Neuronal stem cell (in vitro differentiated cells): ENCODE results near the gene P3H3.

Experiments
- DNase-seq: peaks from one replicate; pipeline ENCODE4 v3.0.0-alpha.2; 2013; ENCODE audit warnings: low spot score
- H2AFZ ChIP-seq: one replicate; pipeline ENCODE4 v1.6.1; 2013; ENCODE audit warnings: mild to moderate bottlenecking, low read length, inconsistent platforms
- H2AK5ac ChIP-seq: 2 replicates; pipeline ENCODE4 v1.6.1; 2013; ENCODE audit warnings: low read depth, mild to moderate bottlenecking, inconsistent platforms, low read length, moderate library complexity, mixed read lengths
- H2BK120ac ChIP-seq: 2 replicates; pipeline ENCODE4 v1.6.1; 2013; ENCODE audit warnings: low read depth, mild to moderate bottlenecking, inconsistent platforms, low read length, moderate library complexity, mixed read lengths
- H2BK12ac ChIP-seq: one replicate; pipeline ENCODE4 v1.6.1; 2013; ENCODE audit warnings: low read length, inconsistent platforms
- H2BK15ac ChIP-seq: 2 replicates; pipeline ENCODE4 v1.6.1; 2013; ENCODE audit warnings: mild to moderate bottlenecking, low read length, inconsistent platforms, mixed read lengths
- H2BK5ac ChIP-seq: one replicate; pipeline ENCODE4 v1.6.1; 2013; ENCODE audit warnings: inconsistent platforms, mild to moderate bottlenecking, low read length, moderate library complexity
- H3K14ac ChIP-seq: one replicate; pipeline ENCODE4 v1.6.1; 2013; ENCODE audit warnings: low read length, inconsistent platforms
- H3K18ac ChIP-seq: 2 replicates; pipeline ENCODE4 v1.6.1; 2013; ENCODE audit warnings: low read length, inconsistent platforms
- H3K23ac ChIP-seq: 2 replicates; pipeline ENCODE4 v1.6.1; 2013; ENCODE audit warnings: low read depth, mild to moderate bottlenecking, mixed read lengths, low read length, inconsistent platforms; ENCODE audit not compliant: poor library complexity
- H3K27ac ChIP-seq: replicated peaks from 3 replicates; pipeline ENCODE4 v1.5.1; 2013; ENCODE audit warnings: low read length, inconsistent platforms
- H3K27me3 ChIP-seq, 3 experiments: 2 replicates each; pipeline ENCODE4 v1.6.1; 2013; ENCODE audit warnings: low read length in 3 of 3, mild to moderate bottlenecking in 2 of 3, inconsistent platforms in 1 of 3, low read depth in 1 of 3, mixed read lengths in 1 of 3, moderate library complexity in 1 of 3; ENCODE audit not compliant: control insufficient read depth in 3 of 3, insufficient read depth in 3 of 3
- H3K36me3 ChIP-seq, 2 donors: replicated peaks in 1 of 2; 2 replicates each; pipeline ENCODE4 v1.6.1; 2013; ENCODE audit warnings: low read length in 2 of 2; ENCODE audit not compliant: control insufficient read depth in 2 of 2, insufficient read depth in 2 of 2
- H3K4ac ChIP-seq: 2 replicates; pipeline ENCODE4 v1.6.1; 2013; ENCODE audit warnings: inconsistent platforms, mild to moderate bottlenecking, low read length, moderate library complexity
- H3K4me1 ChIP-seq, 2 donors: 1 replicate in 1 of 2; 2 replicates in 1 of 2; pipeline ENCODE4 v1.6.1; 2013; ENCODE audit warnings: low read length in 2 of 2, low read depth in 1 of 2; ENCODE audit not compliant: control insufficient read depth in 2 of 2, insufficient read depth in 1 of 2
- H3K4me2 ChIP-seq: one replicate; pipeline ENCODE4 v1.6.1; 2013; ENCODE audit warnings: mild to moderate bottlenecking, low read length, inconsistent platforms; ENCODE audit not compliant: insufficient read depth, poor library complexity, severe bottlenecking
- H3K4me3 ChIP-seq, 2 donors: 2 replicates each; pipeline ENCODE4 v1.5.1; 2013; ENCODE audit warnings: low read length in 2 of 2, mild to moderate bottlenecking in 2 of 2, inconsistent platforms in 1 of 2, moderate library complexity in 1 of 2
- H3K79me1 ChIP-seq: one replicate; pipeline ENCODE4 v1.6.1; 2013; ENCODE audit warnings: low read depth, mild to moderate bottlenecking, inconsistent platforms, low read length, moderate library complexity
- H3K9ac ChIP-seq: one replicate; pipeline ENCODE4 v1.6.1; 2013; ENCODE audit warnings: mild to moderate bottlenecking, low read depth, low read length, inconsistent platforms; ENCODE audit not compliant: poor library complexity
- H3K9me3 ChIP-seq, 2 donors: replicated peaks in 1 of 2; 2 replicates each; pipeline versions ENCODE3 to v1.6.1; 2013; ENCODE audit warnings: low read length in 2 of 2, mild to moderate bottlenecking in 2 of 2, inconsistent platforms in 1 of 2, low read depth in 1 of 2, mixed read lengths in 1 of 2, moderate library complexity in 1 of 2; ENCODE audit not compliant: control insufficient read depth in 2 of 2, insufficient read depth in 1 of 2
- H4K8ac ChIP-seq: one replicate; pipeline ENCODE4 v1.6.1; 2013; ENCODE audit warnings: low read depth, mild to moderate bottlenecking, inconsistent platforms, low read length, moderate library complexity
- H4K91ac ChIP-seq: one replicate; pipeline ENCODE4 v1.6.1; 2013; ENCODE audit warnings: low read length, low read depth, mild to moderate bottlenecking, inconsistent platforms; ENCODE audit not compliant: poor library complexity
- WGBS, 2 donors: extraction: QIAGEN DNeasy Blood & Tissue Kit; methylation state at CpG; one replicate each; pipeline ENCODE4 v1.1.7; 2013; ENCODE audit warnings: missing lambda C conversion rate in 2 of 2, mixed read lengths in 1 of 2; ENCODE audit not compliant: insufficient read length in 2 of 2, insufficient replicate concordance in 1 of 2; ENCODE audit errors: extremely low coverage in 2 of 2; 5-methylcytosine and 5-hydroxymethylcytosine counted together

P3H3 gene

GRCh38 chr12:6849427-6849826 is 21.2 kb downstream of the P3H3 start:
- no peak overlapping the region for H4K8ac ChIP-seq
- H2BK5ac ChIP-seq = no peak overlapping the region
- H2AFZ ChIP-seq = no peak overlapping the region
- no peak overlapping the region for H2BK120ac ChIP-seq
- H2BK12ac ChIP-seq = no peak overlapping the region
- peaks cover 6% of the 10 kb centered on the region for H3K79me1 ChIP-seq
- whole genome bisulfite sequencing, 2 donors = no CpG with 5 or more reads among the region's 2 CpGs
- H3K4ac ChIP-seq = no peak overlapping the region
- no peak overlapping the region for H3K9ac ChIP-seq
- H3K9me3 ChIP-seq = no peaks in the 10 kb centered on the region
- H4K91ac ChIP-seq = no peak overlapping the region
- H3K18ac ChIP-seq = no peak overlapping the region
- no peak overlapping the region for H3K4me3 ChIP-seq
- H3K4me2 ChIP-seq = no peak overlapping the region
- H3K27ac ChIP-seq = no peak overlapping the region
- DNase-seq = no peak
- H2AK5ac ChIP-seq = no peak overlapping the region
- peaks cover 42 to 75% of the 10 kb centered on the region in 2 donors for H3K36me3 ChIP-seq
- no peak overlapping the region for H2BK15ac ChIP-seq
- no peaks in the 10 kb centered on the region for H3K27me3 ChIP-seq
- H3K4me1 ChIP-seq = peaks cover 10 to 17% of the 10 kb centered on the region in 2 donors
- no peak overlapping the region for H3K23ac ChIP-seq
- no peak overlapping the region for H3K14ac ChIP-seq

- Histone ChIP-seq H3K79me1 (peaks cover 8% of the 10 kb centered on the region), H3K27me3 (no peaks in the 10 kb centered on the region), H3K36me3 (peaks cover 40 to 75% of the 10 kb centered on the region in 2 donors), H3K4me3 (peak overlapping the region; percentile 77 to 86), H3K4ac (no peak overlapping the region), H3K27ac (no peak overlapping the region), H2AK5ac (no peak overlapping the region), H3K4me1 (peaks cover 10 to 17% of the 10 kb centered on the region in 2 donors), H4K91ac (no peak overlapping the region), H3K9me3 (no peaks in the 10 kb centered on the region), H2BK15ac (no peak overlapping the region), H2BK120ac (no peak overlapping the region), H3K4me2 (peak overlapping the region; percentile 76), H2AFZ (no peak overlapping the region), H3K14ac (no peak overlapping the region), H2BK12ac (no peak overlapping the region), H3K23ac (no peak overlapping the region), H3K18ac (no peak overlapping the region), H3K9ac (no peak overlapping the region), H2BK5ac (no peak overlapping the region), H4K8ac (no peak overlapping the region)
- no peak for DNase-seq
- whole genome bisulfite sequencing, 2 donors = no CpG with 5 or more reads among the region's 10 CpGs
Measured at GRCh38 chr12:6849976-6850560, 21.9 kb downstream of the P3H3 start.

- peaks cover 37 to 75% of the 10 kb centered on the region in 2 donors for H3K36me3 ChIP-seq
- no peak overlapping the region for H3K14ac ChIP-seq
- H3K27ac ChIP-seq = peak overlapping the region; percentile 30
- peak overlapping the region; percentile 84 for H3K18ac ChIP-seq
- H2AK5ac ChIP-seq = peak overlapping the region; percentile 64
- no peaks in the 10 kb centered on the region for H3K27me3 ChIP-seq
- no peak overlapping the region for H4K91ac ChIP-seq
- no peak for DNase-seq
- no peak overlapping the region for H2BK5ac ChIP-seq
- H3K9ac ChIP-seq = peak overlapping the region; percentile 90
- H3K4me3 ChIP-seq = peak overlapping the region; percentile 77 to 86
- peaks cover 10% of the 10 kb centered on the region for H3K79me1 ChIP-seq
- no peak overlapping the region for H2BK15ac ChIP-seq
- no peak overlapping the region for H3K23ac ChIP-seq
- no peak overlapping the region for H2AFZ ChIP-seq
- H2BK12ac ChIP-seq = no peak overlapping the region
- no peak overlapping the region for H2BK120ac ChIP-seq
- peak overlapping the region; percentile 76 for H3K4me2 ChIP-seq
- no peaks in the 10 kb centered on the region for H3K9me3 ChIP-seq
- no peak overlapping the region for H3K4ac ChIP-seq
- WGBS, 2 donors = no CpG with 5 or more reads among the region's 16 CpGs
- H4K8ac ChIP-seq = no peak overlapping the region
- peaks cover 10 to 17% of the 10 kb centered on the region in 2 donors for H3K4me1 ChIP-seq
Measured at GRCh38 chr12:6850796-6851152, 22.6 kb downstream of the P3H3 start.

DNA sequence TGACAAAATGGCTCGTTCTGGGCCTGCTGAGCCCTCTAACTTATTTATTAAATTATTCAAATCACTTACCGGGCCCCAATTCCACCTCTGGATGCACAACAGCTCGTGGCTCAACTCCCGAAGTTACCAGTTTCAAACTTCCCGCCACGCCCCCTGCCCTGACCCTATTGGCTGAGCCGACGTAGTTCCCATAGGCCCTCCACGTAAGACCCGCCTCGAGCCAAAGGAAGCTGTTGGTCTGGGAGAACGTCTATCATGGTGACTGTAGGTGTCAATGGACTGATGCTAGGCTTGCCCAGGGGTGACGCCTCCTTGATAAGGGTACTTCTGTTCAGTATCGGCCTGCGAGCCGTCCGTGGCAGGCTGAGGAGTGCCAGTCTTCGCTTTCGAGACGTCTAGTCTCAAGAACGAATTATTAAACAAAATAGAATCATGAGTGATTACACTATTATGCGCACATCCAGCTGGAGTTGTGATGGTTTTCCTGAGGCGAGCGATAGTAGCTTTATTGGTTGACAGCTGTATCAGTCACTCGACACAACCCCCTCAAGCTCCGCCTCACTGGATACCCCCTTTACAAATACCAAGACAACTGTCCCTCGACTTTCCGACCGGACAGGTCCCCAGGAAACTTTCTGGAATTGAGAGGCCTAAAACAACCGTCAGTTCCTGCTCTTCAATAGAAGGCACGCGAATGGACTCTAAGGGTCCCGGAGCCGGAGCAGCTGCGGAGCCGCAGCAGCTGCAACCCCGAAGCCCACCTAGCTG is 23.1 kb downstream of the P3H3 start, which contains the start of gene CDCA3:
Gene CDCA3, minus strand, starts transcription at position 134 of the 768 bp plus-strand sequence. CDS start 334 bp downstream, outside the sequence.
- no peak within 1 kb of the TSS for H4K91ac ChIP-seq
- peaks cover 13% of the 10 kb centered on the region for H3K79me1 ChIP-seq
- H3K14ac ChIP-seq = peak within 1 kb of the TSS; percentile 25
- peak within 1 kb of the TSS; percentile 89 for H2AFZ ChIP-seq
- peaks cover 10 to 17% of the 10 kb centered on the region in 2 donors for H3K4me1 ChIP-seq
- peak within 1 kb of the TSS; percentile 64 for H2AK5ac ChIP-seq
- no peaks in the 10 kb centered on the region for H3K9me3 ChIP-seq
- H3K36me3 ChIP-seq = peaks cover 38 to 75% of the 10 kb centered on the region in 2 donors
- peak within 1 kb of the TSS; percentile 77 to 92 for H3K4me3 ChIP-seq
- peak within 1 kb of the TSS; percentile 96 for H3K18ac ChIP-seq
- H2BK120ac ChIP-seq = no peak within 1 kb of the TSS
- peak within 1 kb of the TSS; percentile 24 for H2BK12ac ChIP-seq
- H2BK15ac ChIP-seq = no peak within 1 kb of the TSS
- peak within 1 kb of the TSS; percentile 31 for H3K23ac ChIP-seq
- H3K27me3 ChIP-seq = no peaks in the 10 kb centered on the region
- H2BK5ac ChIP-seq = peak within 1 kb of the TSS; percentile 90
- no peak within 1 kb of the TSS for H4K8ac ChIP-seq
- H3K4me2 ChIP-seq = peak within 1 kb of the TSS; percentile 76
- WGBS, 2 donors = no CpG with 5 or more reads among the region's 37 CpGs
- peak within 1 kb of the TSS; percentile 94 for H3K9ac ChIP-seq
- DNase-seq = peak; percentile 95
- peak within 1 kb of the TSS; percentile 81 for H3K27ac ChIP-seq
- no peak within 1 kb of the TSS for H3K4ac ChIP-seq
